ENCODE measurements around the gene ANKRD24.
"Not testable (repeated sequence)": the region's sequence is repeated elsewhere in the genome, so short reads cannot be mapped to it uniquely, and the experiment has no call there.

Gene ANKRD24

DNA sequence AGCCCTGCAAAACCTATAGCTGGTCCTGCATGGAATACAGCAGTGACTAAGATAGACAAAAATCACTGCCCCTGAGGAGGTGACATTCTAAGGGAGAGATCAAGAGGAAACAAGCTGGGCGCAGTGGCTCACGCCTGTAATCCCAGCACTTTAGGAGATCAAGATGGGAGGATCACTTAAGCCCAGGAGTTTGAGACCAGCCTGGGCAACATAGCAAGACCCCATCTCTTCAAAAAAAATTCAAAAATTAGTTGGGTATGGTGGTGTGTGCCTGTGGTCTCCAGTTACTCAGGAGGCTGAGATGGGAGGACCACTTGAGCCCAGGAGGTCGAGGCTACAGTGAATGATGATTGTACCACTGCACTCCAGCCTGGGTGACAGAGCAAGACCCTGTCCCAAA, 10.0 kb downstream of the ANKRD24 start:
- H2BK5ac ChIP-seq (ENCODE audit: low read depth, low read length, poor library complexity); H2BK12ac ChIP-seq (ENCODE audit: low read length); H4K91ac ChIP-seq (ENCODE audit: low read depth, low read length); H3K18ac ChIP-seq (ENCODE audit: low read length); H3K79me2 ChIP-seq (ENCODE audit: control insufficient read depth, insufficient read depth, low read length, poor library complexity); H3K4me3 ChIP-seq (ENCODE audit: low read depth, low read length); H4K8ac ChIP-seq (ENCODE audit: low read depth, low read length); H3K27me3 ChIP-seq (ENCODE audit: insufficient read depth, low read length); H3K27ac ChIP-seq (ENCODE audit: low read depth, low read length); H3K14ac ChIP-seq (ENCODE audit: low read length); H2AFZ ChIP-seq (ENCODE audit: insufficient read depth, low read length, poor library complexity); H3K23ac ChIP-seq (ENCODE audit: low read length); H3K36me3 ChIP-seq (ENCODE audit: control insufficient read depth in 1 of 2, insufficient read depth in 2 of 2, low read length in 2 of 2); H2AK5ac ChIP-seq (ENCODE audit: low read length); H3K4me1 ChIP-seq (ENCODE audit: control insufficient read depth in 1 of 2, insufficient read depth in 2 of 2, low read length in 2 of 2); H3K4ac ChIP-seq (ENCODE audit: low read depth, low read length); H3K9me3 ChIP-seq (ENCODE audit: insufficient read depth, low read depth, low read length); H3K79me1 ChIP-seq (ENCODE audit: low read length); H2BK120ac ChIP-seq (ENCODE audit: insufficient read depth, low read length, poor library complexity); H3K9ac ChIP-seq (ENCODE audit: low read length); H3K4me2 ChIP-seq (ENCODE audit: low read length); H4K12ac ChIP-seq (ENCODE audit: low read depth, low read length): not testable (repeated sequence)
- DNase-seq, result peak in 1 of 2 donors; percentile 47
- WGBS (ENCODE audit: extremely low coverage, insufficient coverage, insufficient read length), result no CpG with 5 or more reads among the region's 3 CpGs

DNA sequence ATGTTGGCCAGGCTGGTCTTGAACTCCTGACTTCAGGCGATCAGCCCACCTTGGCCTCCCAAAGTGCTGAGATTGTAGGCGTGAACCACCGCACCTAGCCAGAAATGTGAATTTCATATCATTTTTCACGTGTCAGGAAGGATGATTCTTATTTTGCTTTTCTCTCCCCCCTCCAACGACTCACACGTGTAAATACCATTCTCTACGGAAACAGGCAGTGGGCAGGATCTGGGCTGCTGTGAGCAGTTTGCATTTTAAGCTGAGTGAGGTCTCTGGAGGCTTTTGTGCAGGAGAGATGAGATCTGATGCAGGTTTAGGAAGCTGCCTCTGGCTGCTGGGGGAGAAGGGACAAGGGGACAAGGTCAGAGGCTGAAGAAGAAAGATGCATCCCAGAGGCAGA, 11.9 kb downstream of the ANKRD24 start:
- H4K8ac ChIP-seq (ENCODE audit: low read depth, low read length), result no peak overlapping the region
- WGBS (ENCODE audit: extremely low coverage, insufficient coverage, insufficient read length), result no CpG with 5 or more reads among the region's 7 CpGs

DNA sequence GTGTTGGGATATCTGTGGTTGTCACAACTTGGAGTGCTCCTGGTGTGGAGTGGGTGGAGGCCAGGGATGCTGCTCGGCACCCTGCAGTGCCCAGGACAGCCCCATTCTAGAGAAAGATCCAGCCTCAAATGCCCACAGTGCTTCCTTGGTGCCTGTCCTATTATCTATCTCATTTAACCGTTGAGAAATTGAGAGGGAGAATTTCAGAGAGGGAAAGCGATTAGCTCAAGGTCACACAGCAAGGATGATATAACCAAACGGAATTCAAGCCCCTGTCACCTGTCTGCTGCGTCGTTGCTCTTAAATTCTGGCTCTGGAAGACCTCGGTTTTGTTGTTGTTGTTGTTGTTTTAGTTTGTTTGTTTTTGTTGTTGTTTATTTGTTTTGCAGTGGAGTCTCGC, 13.5 kb downstream of the ANKRD24 start:
- Histone ChIP-seq H4K12ac (ENCODE audit: low read depth, low read length) (no peak overlapping the region), H3K36me3 (ENCODE audit: control insufficient read depth in 1 of 2, insufficient read depth in 2 of 2, low read length in 2 of 2) (no peaks in the 10 kb centered on the region), H4K91ac (ENCODE audit: low read depth, low read length) (no peak overlapping the region), H2BK12ac (ENCODE audit: low read length) (no peak overlapping the region), H3K79me1 (ENCODE audit: low read length) (no peaks in the 10 kb centered on the region), H3K9me3 (ENCODE audit: insufficient read depth, low read depth, low read length) (peaks cover 2% of the 10 kb centered on the region), H3K4me1 (ENCODE audit: control insufficient read depth in 1 of 2, insufficient read depth in 2 of 2, low read length in 2 of 2) (peaks cover 0 to 2% of the 10 kb centered on the region in 2 experiments), H3K23ac (ENCODE audit: low read length) (no peak overlapping the region), H3K4ac (ENCODE audit: low read depth, low read length) (no peak overlapping the region), H3K27ac (ENCODE audit: low read depth, low read length) (no peak overlapping the region), H3K14ac (ENCODE audit: low read length) (no peak overlapping the region), H3K18ac (ENCODE audit: low read length) (no peak overlapping the region), H2BK120ac (ENCODE audit: insufficient read depth, low read length, poor library complexity) (no peak overlapping the region), H3K4me2 (ENCODE audit: low read length) (no peak overlapping the region), H2AFZ (ENCODE audit: insufficient read depth, low read length, poor library complexity) (no peak overlapping the region), H3K27me3 (ENCODE audit: insufficient read depth, low read length) (peaks cover 4% of the 10 kb centered on the region), H3K4me3 (ENCODE audit: low read depth, low read length) (no peak overlapping the region), H4K8ac (ENCODE audit: low read depth, low read length) (no peak overlapping the region), H2AK5ac (ENCODE audit: low read length) (no peak overlapping the region), H3K9ac (ENCODE audit: low read length) (no peak overlapping the region), H3K79me2 (ENCODE audit: control insufficient read depth, insufficient read depth, low read length, poor library complexity) (no peaks in the 10 kb centered on the region), H2BK5ac (ENCODE audit: low read depth, low read length, poor library complexity) (no peak overlapping the region)
- WGBS (ENCODE audit: extremely low coverage, insufficient coverage, insufficient read length), result no CpG with 5 or more reads among the region's 8 CpGs
- DNase-seq, result no peak

More for the DNA sequence above, 11.9 kb downstream of the ANKRD24 start:
- no peak overlapping the region for H2BK5ac ChIP-seq (ENCODE audit: low read depth, low read length, poor library complexity)
- no peak overlapping the region for H4K91ac ChIP-seq (ENCODE audit: low read depth, low read length)
- no peak overlapping the region for H3K18ac ChIP-seq (ENCODE audit: low read length)
- no peak overlapping the region for H2BK120ac ChIP-seq (ENCODE audit: insufficient read depth, low read length, poor library complexity)
- peaks cover 2% of the 10 kb centered on the region for H3K9me3 ChIP-seq (ENCODE audit: insufficient read depth, low read depth, low read length)
- H3K14ac ChIP-seq (ENCODE audit: low read length), result no peak overlapping the region
- peaks cover 4% of the 10 kb centered on the region for H3K27me3 ChIP-seq (ENCODE audit: insufficient read depth, low read length)
- H3K27ac ChIP-seq (ENCODE audit: low read depth, low read length), result no peak overlapping the region
- H2BK12ac ChIP-seq (ENCODE audit: low read length), result no peak overlapping the region
- no peak overlapping the region for H4K12ac ChIP-seq (ENCODE audit: low read depth, low read length)
- H2AFZ ChIP-seq (ENCODE audit: insufficient read depth, low read length, poor library complexity), result no peak overlapping the region
- H3K4me3 ChIP-seq (ENCODE audit: low read depth, low read length), result peak overlapping the region; percentile 39
- no peaks in the 10 kb centered on the region for H3K36me3 ChIP-seq (ENCODE audit: control insufficient read depth in 1 of 2, insufficient read depth in 2 of 2, low read length in 2 of 2)
- H3K4ac ChIP-seq (ENCODE audit: low read depth, low read length), result no peak overlapping the region
- H2AK5ac ChIP-seq (ENCODE audit: low read length), result no peak overlapping the region
- peaks cover 0 to 2% of the 10 kb centered on the region in 2 experiments for H3K4me1 ChIP-seq (ENCODE audit: control insufficient read depth in 1 of 2, insufficient read depth in 2 of 2, low read length in 2 of 2)
- DNase-seq, result no peak
- no peak overlapping the region for H3K4me2 ChIP-seq (ENCODE audit: low read length)
- no peaks in the 10 kb centered on the region for H3K79me2 ChIP-seq (ENCODE audit: control insufficient read depth, insufficient read depth, low read length, poor library complexity)
- H3K9ac ChIP-seq (ENCODE audit: low read length), result no peak overlapping the region
- no peaks in the 10 kb centered on the region for H3K79me1 ChIP-seq (ENCODE audit: low read length)
- no peak overlapping the region for H3K23ac ChIP-seq (ENCODE audit: low read length)

DNA sequence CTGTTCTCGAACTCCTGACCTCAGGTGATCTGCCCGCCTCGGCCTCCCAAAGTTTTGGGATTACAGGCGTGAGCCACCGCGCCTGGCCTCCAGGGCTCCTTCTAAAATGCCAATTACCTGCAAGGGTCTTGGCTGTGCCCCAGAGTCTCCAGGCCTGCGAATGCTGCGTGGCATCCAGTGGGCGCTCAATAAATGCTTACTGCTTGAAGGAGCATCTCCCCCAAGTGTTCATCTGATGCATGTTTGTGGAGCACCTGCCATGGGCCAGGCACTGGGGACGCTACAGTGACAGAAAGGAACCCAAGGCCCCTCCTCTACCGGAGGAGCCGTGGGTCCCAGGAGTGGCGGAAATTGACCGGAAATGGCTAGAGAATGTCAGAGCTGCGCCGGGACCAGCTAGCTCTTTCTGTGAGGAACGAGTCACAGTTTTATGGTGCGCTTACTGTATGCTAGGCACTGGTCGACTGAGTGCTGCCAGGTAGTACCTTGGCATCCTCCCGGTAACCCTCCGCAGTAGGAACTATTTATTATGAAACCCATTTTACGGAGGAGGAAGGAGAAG, 14.2 kb downstream of the ANKRD24 start:
- no peak overlapping the region for H2BK5ac ChIP-seq (ENCODE audit: low read depth, low read length, poor library complexity)
- no peak overlapping the region for H2BK120ac ChIP-seq (ENCODE audit: insufficient read depth, low read length, poor library complexity)
- no peak overlapping the region for H3K14ac ChIP-seq (ENCODE audit: low read length)
- DNase-seq, result no peak
- peaks cover 0 to 2% of the 10 kb centered on the region in 2 experiments for H3K4me1 ChIP-seq (ENCODE audit: control insufficient read depth in 1 of 2, insufficient read depth in 2 of 2, low read length in 2 of 2)
- no peak overlapping the region for H2AK5ac ChIP-seq (ENCODE audit: low read length)
- H4K12ac ChIP-seq (ENCODE audit: low read depth, low read length), result no peak overlapping the region
- WGBS (ENCODE audit: extremely low coverage, insufficient coverage, insufficient read length), result no CpG with 5 or more reads among the region's 22 CpGs
- no peaks in the 10 kb centered on the region for H3K36me3 ChIP-seq (ENCODE audit: control insufficient read depth in 1 of 2, insufficient read depth in 2 of 2, low read length in 2 of 2)
- H4K91ac ChIP-seq (ENCODE audit: low read depth, low read length), result no peak overlapping the region
- no peak overlapping the region for H3K18ac ChIP-seq (ENCODE audit: low read length)
- no peaks in the 10 kb centered on the region for H3K79me2 ChIP-seq (ENCODE audit: control insufficient read depth, insufficient read depth, low read length, poor library complexity)
- no peak overlapping the region for H3K4me3 ChIP-seq (ENCODE audit: low read depth, low read length)
- H4K8ac ChIP-seq (ENCODE audit: low read depth, low read length), result no peak overlapping the region
- H3K23ac ChIP-seq (ENCODE audit: low read length), result no peak overlapping the region
- H3K27ac ChIP-seq (ENCODE audit: low read depth, low read length), result no peak overlapping the region
- H3K4me2 ChIP-seq (ENCODE audit: low read length), result no peak overlapping the region
- H2AFZ ChIP-seq (ENCODE audit: insufficient read depth, low read length, poor library complexity), result no peak overlapping the region
- H3K79me1 ChIP-seq (ENCODE audit: low read length), result no peaks in the 10 kb centered on the region
- H3K9ac ChIP-seq (ENCODE audit: low read length), result no peak overlapping the region
- peaks cover 2% of the 10 kb centered on the region for H3K9me3 ChIP-seq (ENCODE audit: insufficient read depth, low read depth, low read length)
- H3K4ac ChIP-seq (ENCODE audit: low read depth, low read length), result no peak overlapping the region
- no peak overlapping the region for H2BK12ac ChIP-seq (ENCODE audit: low read length)
- peaks cover 4% of the 10 kb centered on the region for H3K27me3 ChIP-seq (ENCODE audit: insufficient read depth, low read length)
